Parathyroid adenoma (tissue), 2 donors: ENCODE data around the gene CLMP.

Experiments
- H2AFZ ChIP-seq: fragments of 300-600 bp; sonication (generic); one replicate; pipeline ENCODE4 v1.7.0; 2017; ENCODE audit warnings: antibody characterized with exemption, mild to moderate bottlenecking
- H3K27ac ChIP-seq: fragments of 300-600 bp; sonication (generic); one replicate; pipeline ENCODE4 v1.7.0; 2017
- H3K27me3 ChIP-seq: fragments of 300-600 bp; sonication (generic); one replicate; pipeline ENCODE4 v1.7.0; 2017; ENCODE audit warnings: low read length; ENCODE audit not compliant: control insufficient read depth, insufficient read depth
- H3K36me3 ChIP-seq: fragments of 300-600 bp; sonication (generic); one replicate; pipeline ENCODE4 v1.7.0; 2017; ENCODE audit warnings: low read length; ENCODE audit not compliant: control insufficient read depth, insufficient read depth
- H3K4me1 ChIP-seq: fragments of 300-600 bp; sonication (generic); one replicate; pipeline ENCODE4 v1.7.0; 2017; ENCODE audit warnings: control low read depth
- H3K4me2 ChIP-seq: fragments of 300-600 bp; sonication (generic); one replicate; pipeline ENCODE4 v1.7.0; 2017; ENCODE audit warnings: low read length
- H3K4me3 ChIP-seq: fragments of 300-600 bp; sonication (generic); one replicate; pipeline ENCODE4 v1.7.0; 2017; ENCODE audit warnings: low read depth, low read length
- H3K79me2 ChIP-seq: fragments of 300-600 bp; sonication (generic); one replicate; pipeline ENCODE4 v1.7.0; 2017; ENCODE audit warnings: control low read depth
- H3K9ac ChIP-seq: fragments of 300-600 bp; sonication (generic); one replicate; pipeline ENCODE4 v1.7.0; 2017; ENCODE audit warnings: mild to moderate bottlenecking
- H3K9me3 ChIP-seq: fragments of 300-600 bp; sonication (generic); one replicate; pipeline ENCODE4 v1.7.0; 2017; ENCODE audit warnings: low read length; ENCODE audit not compliant: control insufficient read depth
- TF ChIP-seq, protein P1 (sequence below): fragments of 300-600 bp; sonication (generic); IDR thresholded peaks from one replicate; pipeline ENCODE4 v1.7.0; 2017; ENCODE audit warnings: antibody characterized with exemption, mild to moderate bottlenecking
- donor health status: primary hyperparathyroidism.

The CLMP gene

DNA sequence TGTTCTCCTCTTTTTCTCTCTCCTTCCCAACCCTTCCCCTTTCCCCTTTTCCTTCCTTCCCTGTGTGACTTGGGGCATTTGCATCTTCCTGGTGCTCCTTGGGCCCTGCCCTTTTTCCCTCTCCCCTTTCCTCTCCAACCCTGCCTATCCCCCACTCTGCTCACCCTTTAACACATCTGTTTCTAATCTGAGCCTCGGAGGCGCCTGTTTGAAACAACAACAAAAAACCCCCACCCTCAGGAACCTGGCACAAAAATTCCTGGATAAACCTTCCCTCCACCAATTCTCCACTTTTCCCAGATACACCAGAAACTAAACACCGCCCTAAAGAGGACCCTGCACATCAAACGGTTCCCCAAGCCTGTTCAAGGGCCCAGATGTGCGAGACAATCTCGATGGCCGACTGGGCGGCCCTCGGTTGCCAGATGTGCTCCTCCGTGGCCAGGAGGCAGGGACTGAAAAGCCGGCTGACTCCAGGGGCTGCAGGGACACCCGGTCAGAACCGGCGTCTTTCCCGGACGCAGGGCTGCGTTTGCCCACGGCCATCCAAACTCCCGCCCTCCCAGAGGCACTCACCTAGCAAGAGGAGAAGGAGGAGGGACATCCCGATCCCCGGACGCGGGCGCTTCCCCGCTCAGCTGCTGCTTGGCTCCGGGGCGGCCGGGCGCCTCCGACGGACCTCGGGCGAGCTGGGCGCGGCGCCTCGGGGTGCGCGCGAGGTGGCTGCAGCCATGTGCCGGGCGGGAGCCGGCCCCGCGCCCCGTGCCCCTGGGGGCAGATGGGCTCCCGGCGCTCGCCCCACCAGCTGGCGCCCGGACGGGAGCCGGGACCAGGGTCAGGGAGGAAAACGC, 486 bp downstream of the CLMP start:
- Histone ChIP-seq H2AFZ (no peak overlapping the region), H3K4me1 (no peaks in the 10 kb centered on the region), H3K27ac (no peak overlapping the region), H3K4me2 (peak overlapping the region; percentile 49), H3K36me3 (no peaks in the 10 kb centered on the region), H3K27me3 (peaks cover 3% of the 10 kb centered on the region), H3K4me3 (no peak overlapping the region), H3K9ac (no peak overlapping the region), H3K9me3 (no peaks in the 10 kb centered on the region), H3K79me2 (no peaks in the 10 kb centered on the region)
- TF ChIP-seq, protein P1, sequence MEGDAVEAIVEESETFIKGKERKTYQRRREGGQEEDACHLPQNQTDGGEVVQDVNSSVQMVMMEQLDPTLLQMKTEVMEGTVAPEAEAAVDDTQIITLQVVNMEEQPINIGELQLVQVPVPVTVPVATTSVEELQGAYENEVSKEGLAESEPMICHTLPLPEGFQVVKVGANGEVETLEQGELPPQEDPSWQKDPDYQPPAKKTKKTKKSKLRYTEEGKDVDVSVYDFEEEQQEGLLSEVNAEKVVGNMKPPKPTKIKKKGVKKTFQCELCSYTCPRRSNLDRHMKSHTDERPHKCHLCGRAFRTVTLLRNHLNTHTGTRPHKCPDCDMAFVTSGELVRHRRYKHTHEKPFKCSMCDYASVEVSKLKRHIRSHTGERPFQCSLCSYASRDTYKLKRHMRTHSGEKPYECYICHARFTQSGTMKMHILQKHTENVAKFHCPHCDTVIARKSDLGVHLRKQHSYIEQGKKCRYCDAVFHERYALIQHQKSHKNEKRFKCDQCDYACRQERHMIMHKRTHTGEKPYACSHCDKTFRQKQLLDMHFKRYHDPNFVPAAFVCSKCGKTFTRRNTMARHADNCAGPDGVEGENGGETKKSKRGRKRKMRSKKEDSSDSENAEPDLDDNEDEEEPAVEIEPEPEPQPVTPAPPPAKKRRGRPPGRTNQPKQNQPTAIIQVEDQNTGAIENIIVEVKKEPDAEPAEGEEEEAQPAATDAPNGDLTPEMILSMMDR, result no peak

DNA sequence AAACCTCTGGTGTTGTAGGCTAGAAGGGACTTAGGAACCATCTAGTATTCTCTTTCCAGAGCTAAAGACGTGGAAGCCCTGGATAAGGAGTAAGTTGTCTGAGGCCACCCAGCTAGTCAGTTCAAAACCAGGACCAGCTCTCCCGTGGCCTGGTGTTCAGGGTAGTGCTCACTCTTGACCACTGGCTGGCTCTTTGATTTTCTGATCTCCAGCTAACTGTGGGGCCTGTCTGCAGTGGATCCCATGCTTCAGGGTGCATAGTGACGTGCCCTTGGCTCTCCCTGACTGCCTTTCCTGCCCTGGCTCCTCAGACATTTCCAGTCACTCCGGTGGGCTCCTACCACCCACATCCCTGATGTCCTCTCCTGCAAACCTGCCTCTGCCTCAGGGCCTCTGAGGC, 1.3 kb downstream of the CLMP start:
- Histone ChIP-seq H3K9ac (no peak overlapping the region), H3K36me3 (no peaks in the 10 kb centered on the region), H3K27me3 (peaks cover 3% of the 10 kb centered on the region), H3K4me2 (no peak overlapping the region), H3K27ac (no peak overlapping the region), H3K79me2 (no peaks in the 10 kb centered on the region), H3K9me3 (no peaks in the 10 kb centered on the region), H3K4me1 (no peaks in the 10 kb centered on the region), H3K4me3 (no peak overlapping the region), H2AFZ (no peak overlapping the region)
- TF ChIP-seq, protein P1, result no peak

DNA sequence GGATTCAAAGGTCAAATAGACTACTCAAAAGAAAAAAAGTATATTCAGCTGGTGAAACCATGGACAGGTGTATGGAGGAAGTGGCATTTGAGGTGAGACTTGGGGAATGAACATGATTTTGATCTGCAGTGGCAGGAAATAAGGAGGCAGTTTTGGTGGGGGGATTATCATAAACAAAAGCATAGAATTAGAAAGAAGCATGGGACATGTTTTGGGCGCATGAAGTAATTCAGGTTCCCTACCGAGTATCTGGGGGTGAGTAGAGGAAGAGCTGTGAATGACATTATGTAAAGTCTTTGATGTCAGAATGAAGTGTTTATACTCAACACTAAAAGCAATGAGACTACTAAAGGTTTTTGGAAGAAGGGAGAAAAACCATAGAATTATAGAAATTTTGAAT, 3.1 kb downstream of the CLMP start:
- Histone ChIP-seq H3K27me3 (peaks cover 3% of the 10 kb centered on the region), H3K9me3 (no peaks in the 10 kb centered on the region), H3K4me1 (no peaks in the 10 kb centered on the region), H2AFZ (no peak overlapping the region), H3K36me3 (no peaks in the 10 kb centered on the region), H3K4me2 (no peak overlapping the region), H3K79me2 (no peaks in the 10 kb centered on the region), H3K9ac (no peak overlapping the region), H3K27ac (no peak overlapping the region), H3K4me3 (no peak overlapping the region)
- TF ChIP-seq, protein P1, result no peak

DNA sequence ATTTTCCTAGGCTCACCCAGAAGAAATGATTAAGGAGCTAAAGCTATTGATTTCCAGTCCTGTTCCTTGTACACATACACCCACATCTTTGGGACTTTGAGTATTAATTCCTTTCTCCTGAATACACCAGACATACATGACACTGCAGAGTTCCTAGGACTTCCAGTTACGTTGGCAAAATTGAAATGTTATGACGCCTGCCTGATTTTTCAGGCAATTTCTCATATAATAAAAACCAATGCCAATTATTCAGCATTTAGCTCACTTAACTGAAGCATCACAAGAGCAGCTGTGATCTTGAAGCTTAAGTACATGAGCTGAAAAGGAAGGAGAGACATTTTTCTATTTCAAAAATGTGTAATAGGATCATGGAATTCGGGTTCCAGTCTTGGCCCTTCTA, 4.5 kb downstream of the CLMP start:
- Histone ChIP-seq H3K36me3 (no peaks in the 10 kb centered on the region), H3K4me3 (no peak overlapping the region), H3K9me3 (no peaks in the 10 kb centered on the region), H3K27ac (no peak overlapping the region), H3K27me3 (peaks cover under 1% of the 10 kb centered on the region), H3K4me2 (no peak overlapping the region), H3K79me2 (no peaks in the 10 kb centered on the region), H3K9ac (no peak overlapping the region), H2AFZ (no peak overlapping the region), H3K4me1 (no peaks in the 10 kb centered on the region)
- TF ChIP-seq, protein P1, result no peak
